K562 (cell line): ENCODE measurements around the gene ACSS2. TPM values are rescaled to one million over a fixed set of nuclear protein-coding genes. Genes with fewer than 3 reads are reported as not detected.

Experiments used
- GATA2 ChIP-seq: sonication (generic); formaldehyde crosslinking; IDR thresholded peaks from 2 replicates; pipeline ENCODE4 v1.4.0; 2020; ENCODE audit warnings: mild to moderate bottlenecking, missing genetic modification reagents
- HDAC2 ChIP-seq: fragments of 450-650 bp; IDR thresholded peaks from 2 replicates; pipeline ENCODE4 v1.6.1; 2016; ENCODE audit warnings: mild to moderate bottlenecking
- MBD2 ChIP-seq: sonication (generic); IDR thresholded peaks from 2 replicates; pipeline ENCODE4 v1.6.1; 2016; ENCODE audit warnings: low read depth, borderline replicate concordance
- MCM5 ChIP-seq: fragments of 450-650 bp; IDR thresholded peaks from 2 replicates; pipeline ENCODE4 v1.6.1; 2016; ENCODE audit warnings: low read depth
- NR2C1 ChIP-seq, 2 experiments: fragments of 450-650 bp; IDR thresholded peaks; 2 replicates each; pipeline ENCODE4 v1.6.1; 2017; ENCODE audit warnings: mild to moderate bottlenecking in 2 of 2, antibody characterized with exemption in 1 of 2, inconsistent platforms in 1 of 2, missing compliant biosample characterization in 1 of 2, missing genetic modification characterization in 1 of 2
- NR2C2 ChIP-seq, 2 experiments: fragments of 200-800 bp in 1 of 2; sonication (Bioruptor generic) in 1 of 2; sonication (generic) in 1 of 2; formaldehyde crosslinking in 1 of 2; IDR thresholded peaks; 2 replicates each; pipeline versions ENCODE4 v1.6.1 to v1.8.0; 2016 to 2022; ENCODE audit warnings: mild to moderate bottlenecking in 1 of 2, missing compliant biosample characterization in 1 of 2, missing genetic modification characterization in 1 of 2, missing genetic modification reagents in 1 of 2
- POLR2A ChIP-seq: fragments of 450-650 bp; conservative IDR thresholded peaks from 2 replicates; pipeline ENCODE4 v1.6.1; 2016
- POLR3A ChIP-seq: IDR thresholded peaks from 2 replicates; pipeline ENCODE4 v1.6.1; 2011; ENCODE audit warnings: borderline replicate concordance, mild to moderate bottlenecking, moderate library complexity; ENCODE audit not compliant: insufficient read length, insufficient read depth; ENCODE audit errors: extremely low read depth
- PTTG1 ChIP-seq: fragments of 450-650 bp; IDR thresholded peaks from 2 replicates; pipeline ENCODE4 v1.6.1; 2016; ENCODE audit warnings: low read depth, mild to moderate bottlenecking, missing genetic modification characterization, missing compliant biosample characterization
- RAD51 ChIP-seq: fragments of 450-650 bp; IDR thresholded peaks from 2 replicates; pipeline ENCODE4 v1.7.1; 2016; ENCODE audit warnings: low read depth, mild to moderate bottlenecking, borderline replicate concordance
- SOX6 ChIP-seq: fragments of 450-650 bp; IDR thresholded peaks from 2 replicates; pipeline ENCODE4 v1.6.1; 2014; ENCODE audit warnings: mild to moderate bottlenecking
- U2AF2 ChIP-seq: fragments of 200-400 bp; formaldehyde crosslinking; optimal IDR thresholded peaks from 2 replicates; pipeline ENCODE3; 2017; ENCODE audit warnings: low read depth, mild to moderate bottlenecking, low read length
- ZNF165 ChIP-seq: fragments of 250-450 bp; sonication (Bioruptor Pico); IDR thresholded peaks from 2 replicates; pipeline ENCODE4 v1.4.0; 2020; ENCODE audit warnings: borderline replicate concordance
- ZSCAN29 ChIP-seq: fragments of 450-650 bp; IDR thresholded peaks from 2 replicates; pipeline ENCODE4 v1.6.1; 2017
- polyA plus RNA-seq, 8 experiments: library from polyadenylated mRNA; depleted of rRNA in 4 of 8; stranded (reverse) in 5 of 8; unstranded in 3 of 8; fragments of >200 nt; fragmentation: Nextera tagmentation in 2 of 8; fragmentation: Illumina TruSeq in 1 of 8; extraction: Ambion mirVana in 2 of 8; extraction: Trizol in 1 of 8; gene quantifications; 2 replicates each; pipeline versions ENCODE4 v1.2.1 to v1.2.3, GENCODE V29; 2011 to 2014; ENCODE audit warnings: inconsistent platforms in 1 of 8, missing spikeins in 1 of 8
- total RNA-seq, 7 experiments: library from RNA; depleted of rRNA in 6 of 7; stranded (reverse); fragments of >200 nt in 6 of 7; fragmentation: Illumina TruSeq in 2 of 7; extraction: Trizol in 2 of 7; gene quantifications; 2 replicates each; pipeline versions ENCODE4 v1.2.1 to v1.2.3, GENCODE V29; 2011 to 2021; ENCODE audit warnings: low replicate concordance in 1 of 7
- TF ChIP-seq, protein P1 (sequence below), 2 experiments: IDR thresholded peaks; 2 replicates each; pipeline ENCODE4 v1.6.1; 2012; ENCODE audit warnings: improper control_type of control experiment in 2 of 2, low read depth in 2 of 2, low read length in 2 of 2, borderline replicate concordance in 1 of 2

The ACSS2 gene
- total and polyA plus RNA-seq, 9 of the 15 experiments (the other 6 are each of a cell fraction or from before 2014, with no cell fraction given): 21.9 to 246 (median 66.2) TPM

- TF ChIP-seq, protein P1, sequence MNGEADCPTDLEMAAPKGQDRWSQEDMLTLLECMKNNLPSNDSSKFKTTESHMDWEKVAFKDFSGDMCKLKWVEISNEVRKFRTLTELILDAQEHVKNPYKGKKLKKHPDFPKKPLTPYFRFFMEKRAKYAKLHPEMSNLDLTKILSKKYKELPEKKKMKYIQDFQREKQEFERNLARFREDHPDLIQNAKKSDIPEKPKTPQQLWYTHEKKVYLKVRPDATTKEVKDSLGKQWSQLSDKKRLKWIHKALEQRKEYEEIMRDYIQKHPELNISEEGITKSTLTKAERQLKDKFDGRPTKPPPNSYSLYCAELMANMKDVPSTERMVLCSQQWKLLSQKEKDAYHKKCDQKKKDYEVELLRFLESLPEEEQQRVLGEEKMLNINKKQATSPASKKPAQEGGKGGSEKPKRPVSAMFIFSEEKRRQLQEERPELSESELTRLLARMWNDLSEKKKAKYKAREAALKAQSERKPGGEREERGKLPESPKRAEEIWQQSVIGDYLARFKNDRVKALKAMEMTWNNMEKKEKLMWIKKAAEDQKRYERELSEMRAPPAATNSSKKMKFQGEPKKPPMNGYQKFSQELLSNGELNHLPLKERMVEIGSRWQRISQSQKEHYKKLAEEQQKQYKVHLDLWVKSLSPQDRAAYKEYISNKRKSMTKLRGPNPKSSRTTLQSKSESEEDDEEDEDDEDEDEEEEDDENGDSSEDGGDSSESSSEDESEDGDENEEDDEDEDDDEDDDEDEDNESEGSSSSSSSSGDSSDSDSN (IDR thresholded peaks at IDR 0.05; ENCODE audit: borderline replicate concordance in 1 of 2, low read depth in 2 of 2, low read length in 2 of 2): peak; percentile 53 to 69; a peak in 1 of 4 replicates
- TF ChIP-seq RAD51: no peak
- TF ChIP-seq MBD2: peak; percentile 68
- TF ChIP-seq GATA2: no peak
- peak; percentile 97 for TF ChIP-seq POLR2A
- no peak for TF ChIP-seq U2AF2
- TF ChIP-seq ZNF165 (CRISPR knock-in tag): peak; percentile 53; the same call in 1 of the 2 replicates
- TF ChIP-seq NR2C1 (IDR thresholded peaks at IDR 0.05): no peak
- no peak for TF ChIP-seq NR2C1 (tag; IDR thresholded peaks at IDR 0.05)
- peak; percentile 33; the same call in 1 of the 2 replicates for TF ChIP-seq SOX6
- peak; percentile 62; the same call in 1 of the 2 replicates for TF ChIP-seq NR2C2 (CRISPR knock-in tag; IDR thresholded peaks at IDR 0.05)
- peak; percentile 66; the same call in 1 of the 2 replicates for TF ChIP-seq NR2C2 (tag; IDR thresholded peaks at IDR 0.05)
- no peak for TF ChIP-seq POLR3A
- no peak for TF ChIP-seq PTTG1
- TF ChIP-seq MCM5: no peak
- no peak for TF ChIP-seq ZSCAN29
- peak; percentile 39 for TF ChIP-seq HDAC2
Measured at GRCh38 chr20:34955231-34956040, 79.0 kb downstream of the ACSS2 start, which contains the start of the genes GSS and MYH7B (continued).
